HG03342 (cell line): ENCODE results near the gene RPH3AL.

Experiments
- ATAC-seq: cut with Tn5 transposase; IDR thresholded peaks from one replicate; pipeline ENCODE4 v1.9.1; 2021; ENCODE audit warnings: mild to moderate bottlenecking, moderate library complexity; ENCODE audit not compliant: unreplicated experiment

The RPH3AL gene

GRCh38 chr17:266219-266618 is 86.4 kb downstream of the RPH3AL start:
- ATAC-seq, result no peak

- ATAC-seq, result no peak
These were observed 86.9 kb downstream of the RPH3AL start for GRCh38 chr17:265718-266117.

GRCh38 chr17:263773-264172 is 88.8 kb downstream of the RPH3AL start:
- no peak for ATAC-seq

- ATAC-seq, result no peak
These were observed 89.3 kb downstream of the RPH3AL start for GRCh38 chr17:263271-263670.

- no peak for ATAC-seq
These were observed 91.0 kb downstream of the RPH3AL start for GRCh38 chr17:261635-262034.

GRCh38 chr17:260944-261343 is 91.7 kb downstream of the RPH3AL start:
- ATAC-seq, result no peak

GRCh38 chr17:260031-260791 is 92.4 kb downstream of the RPH3AL start:
- no peak for ATAC-seq

GRCh38 chr17:259341-259976 is 93.1 kb downstream of the RPH3AL start:
- ATAC-seq, result no peak

GRCh38 chr17:258906-259305 is 93.7 kb downstream of the RPH3AL start:
- no peak for ATAC-seq

- no peak for ATAC-seq
These were observed 94.4 kb downstream of the RPH3AL start for GRCh38 chr17:258045-258734.

GRCh38 chr17:253091-253846 is 99.3 kb downstream of the RPH3AL start:
- ATAC-seq, result no peak

GRCh38 chr17:252456-252855 is 100.2 kb downstream of the RPH3AL start:
- ATAC-seq, result no peak

GRCh38 chr17:251531-251930 is 101.1 kb downstream of the RPH3AL start:
- no peak for ATAC-seq

GRCh38 chr17:250487-251300 is 101.9 kb downstream of the RPH3AL start:
- no peak for ATAC-seq

- no peak for ATAC-seq
These were observed 103.2 kb downstream of the RPH3AL start for GRCh38 chr17:249236-249993.

GRCh38 chr17:248337-249235 is 104.0 kb downstream of the RPH3AL start:
- no peak for ATAC-seq

GRCh38 chr17:247767-248166 is 104.8 kb downstream of the RPH3AL start:
- no peak for ATAC-seq

- ATAC-seq, result no peak
These were observed 105.7 kb downstream of the RPH3AL start for GRCh38 chr17:246851-247421.
